HG02642 (cell line): ENCODE measurements around the gene MYRIP.
"Not testable (repeated sequence)": the region's sequence is repeated elsewhere in the genome, so short reads cannot be mapped to it uniquely, and the experiment has no call there.

ENCODE experiments used
- ATAC-seq: cut with Tn5 transposase; IDR thresholded peaks from one replicate; pipeline ENCODE4 v1.9.1; 2021; ENCODE audit warnings: mild to moderate bottlenecking; ENCODE audit not compliant: unreplicated experiment, poor library complexity

MYRIP gene

GRCh38 chr3:40073310-40074007 lies 264.1 kb downstream of the MYRIP start:
- ATAC-seq = no peak

DNA sequence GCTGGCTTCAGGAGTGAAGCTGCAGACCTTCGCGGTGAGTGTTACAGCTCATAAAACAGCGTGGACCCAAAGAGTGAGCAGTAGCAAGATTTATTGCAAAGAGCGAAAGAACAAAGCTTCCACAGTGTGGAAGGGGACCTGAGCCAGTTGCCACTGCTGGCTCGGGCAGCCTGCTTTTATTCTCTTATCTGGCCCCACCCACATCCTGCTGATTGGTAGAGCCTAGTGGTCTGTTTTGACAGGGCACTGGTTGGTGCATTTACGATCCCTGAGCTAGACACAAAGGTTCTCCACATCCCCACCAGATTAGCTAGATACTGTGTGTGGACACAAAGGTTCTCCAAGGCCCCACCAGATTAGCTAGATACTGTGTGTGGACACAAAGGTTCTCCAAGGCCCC lies 267.7 kb downstream of the MYRIP start:
- not testable (repeated sequence) for ATAC-seq

GRCh38 chr3:40077828-40078492 lies 268.6 kb downstream of the MYRIP start:
- ATAC-seq = not testable (repeated sequence)

DNA sequence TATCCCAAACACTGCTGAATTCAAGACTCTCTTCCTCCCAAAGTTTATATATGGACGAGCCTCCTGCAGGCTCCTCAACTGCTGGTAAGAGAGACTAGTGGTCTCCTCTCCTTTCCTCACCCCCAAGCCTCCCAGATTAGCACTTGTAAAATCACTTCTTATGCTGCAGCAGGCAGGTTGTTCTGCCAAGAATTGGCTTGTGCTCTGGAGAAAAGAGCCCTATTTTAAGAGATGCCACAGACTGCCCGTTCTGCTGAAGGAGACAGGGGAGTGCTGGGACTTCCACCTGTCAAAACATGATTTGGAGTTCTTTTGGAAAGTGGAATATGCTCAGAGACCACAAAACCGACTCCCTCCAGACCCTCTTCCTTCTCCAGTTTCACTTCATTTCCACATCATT lies 269.2 kb downstream of the MYRIP start:
- no peak for ATAC-seq

- ATAC-seq = no peak
Observed at GRCh38 chr3:40079203-40079846, 269.9 kb downstream of the MYRIP start.

GRCh38 chr3:40079847-40080240 lies 270.4 kb downstream of the MYRIP start:
- no peak for ATAC-seq

DNA sequence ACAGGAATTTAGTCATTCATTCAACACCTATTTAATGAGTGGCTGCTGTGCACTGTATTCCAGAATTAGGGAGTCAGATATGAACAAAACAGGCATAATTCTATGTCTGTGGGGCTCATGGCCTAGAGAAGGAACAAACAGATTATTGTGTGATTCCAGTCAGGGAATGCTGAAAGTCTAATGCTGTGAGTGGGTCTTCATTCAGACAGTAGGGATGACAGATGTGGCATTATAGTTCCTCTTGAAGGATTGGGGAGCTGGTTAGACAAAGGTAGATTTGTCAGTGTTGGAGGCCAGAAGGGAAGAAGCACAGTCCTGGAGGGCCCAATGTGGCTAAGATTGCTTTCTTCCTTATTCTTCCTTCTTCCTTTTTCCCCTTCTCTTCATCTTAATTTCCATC lies 273.7 kb downstream of the MYRIP start:
- no peak for ATAC-seq

DNA sequence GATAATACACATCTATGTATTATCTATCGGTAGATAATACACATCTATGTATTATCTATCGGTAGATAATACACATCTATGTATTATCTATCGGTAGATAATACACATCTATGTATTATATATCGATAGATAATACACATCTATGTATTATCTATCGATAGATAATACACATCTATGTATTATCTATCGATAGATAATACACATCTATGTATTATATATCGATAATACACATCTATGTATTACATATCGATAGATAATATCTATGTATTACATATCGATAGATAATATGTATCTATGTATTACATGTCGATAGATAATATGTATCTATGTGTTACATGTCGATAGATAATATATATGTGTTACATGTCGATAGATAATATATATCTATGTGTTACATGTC lies 275.0 kb downstream of the MYRIP start:
- ATAC-seq = not testable (repeated sequence)

- ATAC-seq = no peak
Observed at GRCh38 chr3:40086890-40087883, 277.8 kb downstream of the MYRIP start.

DNA sequence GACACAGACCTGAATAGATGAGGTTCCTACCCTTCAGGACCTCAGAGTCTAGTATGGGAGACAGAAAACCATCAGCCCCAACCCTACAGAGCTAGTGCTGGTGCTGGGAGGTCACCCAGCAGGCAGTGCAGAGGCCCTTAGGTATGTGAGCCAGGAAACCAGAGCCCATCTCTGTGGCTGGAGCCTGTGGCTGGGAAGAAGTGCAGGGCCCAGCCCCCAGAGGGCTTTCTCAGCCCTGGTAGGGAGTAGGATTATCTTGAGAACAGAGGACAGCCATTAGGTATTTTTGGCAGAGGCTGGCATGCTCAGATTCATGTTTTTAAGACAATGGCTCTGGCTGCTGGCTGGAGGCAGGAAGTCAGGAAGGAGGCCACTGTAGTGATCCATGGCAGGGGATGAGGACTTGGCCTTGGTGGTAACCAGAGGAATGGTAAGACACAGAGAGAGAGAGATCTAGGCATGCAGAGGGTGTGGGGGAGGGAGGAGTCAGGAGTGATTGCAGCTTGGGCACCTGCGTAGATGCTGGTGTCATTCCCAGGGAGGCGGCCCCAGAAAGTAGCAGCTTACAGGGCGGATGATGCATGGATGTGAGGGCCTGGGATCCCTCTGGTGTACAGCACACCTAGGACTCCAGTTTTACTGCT lies 279.2 kb downstream of the MYRIP start:
- no peak for ATAC-seq

- no peak for ATAC-seq
Observed at GRCh38 chr3:40096661-40097111, 287.3 kb downstream of the MYRIP start.

- ATAC-seq = no peak
Observed at GRCh38 chr3:40097131-40098117, 288.0 kb downstream of the MYRIP start.

GRCh38 chr3:40098261-40098759 lies 288.9 kb downstream of the MYRIP start:
- ATAC-seq = no peak

DNA sequence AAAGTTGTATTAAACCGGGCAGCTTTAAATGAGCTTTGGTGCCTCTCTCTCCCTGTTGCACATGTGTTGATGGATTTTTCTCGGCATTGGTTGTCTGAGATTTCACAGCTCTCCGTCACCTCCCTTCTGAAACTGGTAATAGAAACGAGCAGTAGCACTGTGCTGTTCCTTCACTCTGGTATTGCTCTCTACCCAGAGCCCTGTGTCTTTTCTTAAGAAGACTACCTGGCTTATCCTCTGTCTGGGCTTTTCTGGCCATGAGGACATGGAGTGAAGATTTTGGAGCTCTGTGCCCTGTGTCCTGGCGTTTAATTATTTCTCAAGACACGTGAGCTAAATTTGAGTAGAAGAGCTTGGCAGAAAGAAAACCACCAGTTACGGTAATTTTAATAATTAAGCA lies 290.5 kb downstream of the MYRIP start:
- ATAC-seq = no peak

DNA sequence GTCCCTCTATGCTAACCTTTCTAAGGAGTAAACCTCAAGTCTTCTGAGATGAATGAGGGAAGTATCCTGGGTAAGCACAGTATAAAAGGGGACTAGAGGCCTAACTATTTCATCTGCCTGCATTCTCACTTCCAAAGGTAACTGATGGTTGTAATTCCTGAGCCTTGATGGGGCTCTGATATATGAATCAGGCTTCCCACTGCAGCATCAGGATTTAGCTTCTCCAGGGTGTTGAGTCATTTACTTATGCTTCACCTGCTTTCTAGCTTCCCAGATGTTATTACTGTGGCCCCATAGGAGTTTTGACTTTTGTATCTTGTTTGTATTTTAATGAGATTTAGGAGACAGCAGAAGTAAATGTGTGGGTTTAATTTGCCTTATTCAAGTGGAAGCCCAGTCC lies 292.8 kb downstream of the MYRIP start:
- ATAC-seq = no peak

- ATAC-seq = no peak
Observed at GRCh38 chr3:40103829-40104228, 294.4 kb downstream of the MYRIP start.

GRCh38 chr3:40104441-40104840 lies 295.0 kb downstream of the MYRIP start:
- ATAC-seq = no peak

GRCh38 chr3:40108643-40109042 lies 299.2 kb downstream of the MYRIP start:
- ATAC-seq = no peak
